Measurements from ENCODE around the gene VMAC.

- TF ChIP-seq SAP30 (IDR thresholded peaks at IDR 0.05; ENCODE audit: insufficient read depth, insufficient replicate concordance, low read length) (no peak), JUND (IDR thresholded peaks at IDR 0.05; ENCODE audit: low read length) (no peak), ATF2 (IDR thresholded peaks at IDR 0.05; ENCODE audit: low read length) (no peak), KDM4A (IDR thresholded peaks at IDR 0.05; ENCODE audit: low read depth, low read length, severe bottlenecking) (no peak), CTCF (IDR thresholded peaks at IDR 0.05; ENCODE audit: control extremely low read depth in 1 of 3, insufficient read depth in 1 of 3, low read depth in 1 of 3, low read length in 3 of 3) (no peak), POLR2A (IDR thresholded peaks at IDR 0.05; ENCODE audit: control extremely low read depth in 1 of 2, low read depth in 2 of 2, low read length in 2 of 2) (no peak), HDAC2 (IDR thresholded peaks at IDR 0.05; ENCODE audit: borderline replicate concordance in 1 of 2, low read depth in 2 of 2, low read length in 2 of 2) (no peak), RFX5 (IDR thresholded peaks at IDR 0.05; ENCODE audit: borderline replicate concordance, low read depth, low read length) (no peak), TCF12 (IDR thresholded peaks at IDR 0.05; ENCODE audit: low read depth, low read length) (no peak), EP300 (IDR thresholded peaks at IDR 0.05; ENCODE audit: borderline replicate concordance in 1 of 2, low read depth in 2 of 2, low read length in 2 of 2) (no peak), MAX (IDR thresholded peaks at IDR 0.05) (no peak), USF2 (IDR thresholded peaks at IDR 0.05; ENCODE audit: low read length) (no peak), GABPA (IDR thresholded peaks at IDR 0.05; ENCODE audit: borderline replicate concordance, insufficient read depth, low read length) (no peak)
Measured at GRCh38 chr19:5957170-5957569, 52.5 kb downstream of the VMAC start.
